K562 (cell line): ENCODE data around the gene SPDYE16.
"Not testable (repeated sequence)": the region's sequence is repeated elsewhere in the genome, so short reads cannot be mapped to it uniquely, and the experiment has no call there.

Experiments
- CHD2 ChIP-seq: IDR thresholded peaks from 2 replicates; pipeline ENCODE4 v1.6.1; 2011; ENCODE audit warnings: low read depth, low read length
- CTCF ChIP-seq, 3 experiments: IDR thresholded peaks in 2 of 3; conservative IDR thresholded peaks in 1 of 3; 2 replicates each; pipeline ENCODE4 v1.5.1; 2011 to 2012; ENCODE audit warnings: low read length in 3 of 3, mild to moderate bottlenecking in 3 of 3, control low read depth in 2 of 3, improper control_type of control experiment in 1 of 3, inconsistent platforms in 1 of 3, low read depth in 1 of 3, mixed read lengths in 1 of 3, moderate library complexity in 1 of 3; ENCODE audit not compliant: insufficient read depth in 2 of 3
- MAZ ChIP-seq, 2 experiments: fragments of 450-650 bp in 1 of 2; sonication (generic) in 1 of 2; formaldehyde crosslinking; IDR thresholded peaks in 1 of 2; conservative IDR thresholded peaks in 1 of 2; 2 replicates each; pipeline versions ENCODE4 v1.4.0 to v1.5.0; 2020; ENCODE audit warnings: mild to moderate bottlenecking in 1 of 2, missing genetic modification reagents in 1 of 2
- NR1H2 ChIP-seq: sonication (generic); formaldehyde crosslinking; IDR thresholded peaks from 2 replicates; pipeline ENCODE4 v1.4.0; 2020; ENCODE audit warnings: mild to moderate bottlenecking, missing genetic modification reagents
- SMAD3 ChIP-seq: fragments of 450-650 bp; formaldehyde crosslinking; conservative IDR thresholded peaks from 2 replicates; pipeline ENCODE4 v1.4.0; 2020; ENCODE audit warnings: mild to moderate bottlenecking
- TAF1 ChIP-seq: IDR thresholded peaks from 2 replicates; pipeline ENCODE4 v1.6.1; 2011; ENCODE audit warnings: mild to moderate bottlenecking, low read length, moderate library complexity; ENCODE audit not compliant: insufficient read depth, control insufficient read depth, severe bottlenecking; ENCODE audit errors: extremely low read depth
- TF ChIP-seq, protein P1 (sequence below), 3 experiments: fragments of 200-800 bp in 1 of 3; sonication (Bioruptor generic) in 1 of 3; sonication (generic) in 1 of 3; formaldehyde crosslinking in 1 of 3; IDR thresholded peaks; 2 replicates each; pipeline versions ENCODE4 v1.6.1 to v1.8.0; 2016 to 2022; ENCODE audit warnings: mild to moderate bottlenecking in 2 of 3, missing compliant biosample characterization in 2 of 3, missing genetic modification characterization in 2 of 3, missing genetic modification reagents in 1 of 3

- TF ChIP-seq, protein P1, sequence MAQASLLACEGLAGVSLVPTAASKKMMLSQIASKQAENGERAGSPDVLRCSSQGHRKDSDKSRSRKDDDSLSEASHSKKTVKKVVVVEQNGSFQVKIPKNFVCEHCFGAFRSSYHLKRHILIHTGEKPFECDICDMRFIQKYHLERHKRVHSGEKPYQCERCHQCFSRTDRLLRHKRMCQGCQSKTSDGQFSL (CRISPR knock-in tag; IDR thresholded peaks at IDR 0.05) = not testable (repeated sequence)
- TF ChIP-seq, protein P1 (tag; IDR thresholded peaks at IDR 0.05) = not testable (repeated sequence)
- TF ChIP-seq CTCF (IDR thresholded peaks at IDR 0.05 in 2 of 3, conservative IDR thresholded peaks at IDR 0.05 in 1 of 3; ENCODE audit: insufficient read depth in 2 of 3, low read depth in 1 of 3, low read length in 3 of 3); CHD2; NR1H2 (CRISPR knock-in tag); MAZ (CRISPR knock-in tag; conservative IDR thresholded peaks at IDR 0.05 in 1 of 2, IDR thresholded peaks at IDR 0.05 in 1 of 2); SMAD3 (CRISPR knock-in tag); TAF1: not testable (repeated sequence)
Measured at GRCh38 chr7:76592694-76593093, 49.6 kb upstream of the SPDYE16 start.
